ENCODE measurements around the gene LMO7. TPM values are rescaled to one million over a fixed set of nuclear protein-coding genes. Genes with fewer than 3 reads are reported as not detected.
A peak's percentile ranks its signal among the peaks of the same experiment; 100 is the strongest.

The LMO7 gene
- total RNA-seq: 100 to 1,000 TPM; 118 to 193 TPM

DNA sequence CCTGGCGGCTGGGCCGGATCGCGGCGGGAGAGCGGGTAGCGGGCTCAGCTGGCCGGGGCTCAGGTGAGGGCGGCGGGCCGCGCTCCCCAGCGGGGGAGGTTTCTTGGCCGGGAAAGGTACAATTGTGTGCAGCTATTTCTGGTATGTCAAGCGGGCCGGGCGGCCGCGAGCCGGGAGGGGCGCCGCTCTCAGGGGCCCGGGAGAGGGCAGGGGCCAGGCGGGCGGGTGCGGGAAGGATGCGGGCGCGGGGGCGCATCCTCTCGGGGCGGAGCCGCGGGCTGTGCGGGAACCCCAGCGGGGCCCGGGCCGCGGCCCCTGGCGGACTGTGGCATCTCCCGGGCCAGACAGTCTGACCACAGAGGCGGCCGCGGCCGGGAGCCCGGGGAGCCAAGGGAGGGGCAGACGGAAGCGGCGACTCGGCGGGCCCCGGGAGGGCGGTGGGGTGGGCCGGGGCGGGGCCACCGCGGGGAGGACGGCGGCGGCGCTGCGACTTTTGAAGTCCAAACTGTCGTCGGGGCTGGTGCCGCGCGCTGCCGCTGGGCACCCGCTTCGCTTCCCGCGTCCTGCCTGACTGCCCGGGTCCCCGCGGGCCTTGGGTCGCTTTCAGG is at the start of gene LMO7:
Gene LMO7, plus strand, starts transcription at position 503 of the 608 bp plus-strand sequence. CDS start 328 bp downstream, outside the sequence.
- peaks cover 8% of the 10 kb centered on the region for H3K27me3 ChIP-seq
- TF ChIP-seq, protein P1, sequence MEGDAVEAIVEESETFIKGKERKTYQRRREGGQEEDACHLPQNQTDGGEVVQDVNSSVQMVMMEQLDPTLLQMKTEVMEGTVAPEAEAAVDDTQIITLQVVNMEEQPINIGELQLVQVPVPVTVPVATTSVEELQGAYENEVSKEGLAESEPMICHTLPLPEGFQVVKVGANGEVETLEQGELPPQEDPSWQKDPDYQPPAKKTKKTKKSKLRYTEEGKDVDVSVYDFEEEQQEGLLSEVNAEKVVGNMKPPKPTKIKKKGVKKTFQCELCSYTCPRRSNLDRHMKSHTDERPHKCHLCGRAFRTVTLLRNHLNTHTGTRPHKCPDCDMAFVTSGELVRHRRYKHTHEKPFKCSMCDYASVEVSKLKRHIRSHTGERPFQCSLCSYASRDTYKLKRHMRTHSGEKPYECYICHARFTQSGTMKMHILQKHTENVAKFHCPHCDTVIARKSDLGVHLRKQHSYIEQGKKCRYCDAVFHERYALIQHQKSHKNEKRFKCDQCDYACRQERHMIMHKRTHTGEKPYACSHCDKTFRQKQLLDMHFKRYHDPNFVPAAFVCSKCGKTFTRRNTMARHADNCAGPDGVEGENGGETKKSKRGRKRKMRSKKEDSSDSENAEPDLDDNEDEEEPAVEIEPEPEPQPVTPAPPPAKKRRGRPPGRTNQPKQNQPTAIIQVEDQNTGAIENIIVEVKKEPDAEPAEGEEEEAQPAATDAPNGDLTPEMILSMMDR (IDR thresholded peaks at IDR 0.05): no peak
- no peak within 1 kb of the TSS for H3K27ac ChIP-seq
- H3K9ac ChIP-seq (ENCODE audit: low read depth in 2 of 2, low read length in 2 of 2): peak within 1 kb of the TSS; percentile 51 to 53
- H3K36me3 ChIP-seq: no peaks in the 10 kb centered on the region
- DNase-seq: peak; percentile 65
- no peaks in the 10 kb centered on the region for H3K4me1 ChIP-seq
- intact Hi-C loops (cut with DNase I): no loop called here
- H3K9me3 ChIP-seq: no peaks in the 10 kb centered on the region
- H3K4me3 ChIP-seq: peak within 1 kb of the TSS; percentile 70

DNA sequence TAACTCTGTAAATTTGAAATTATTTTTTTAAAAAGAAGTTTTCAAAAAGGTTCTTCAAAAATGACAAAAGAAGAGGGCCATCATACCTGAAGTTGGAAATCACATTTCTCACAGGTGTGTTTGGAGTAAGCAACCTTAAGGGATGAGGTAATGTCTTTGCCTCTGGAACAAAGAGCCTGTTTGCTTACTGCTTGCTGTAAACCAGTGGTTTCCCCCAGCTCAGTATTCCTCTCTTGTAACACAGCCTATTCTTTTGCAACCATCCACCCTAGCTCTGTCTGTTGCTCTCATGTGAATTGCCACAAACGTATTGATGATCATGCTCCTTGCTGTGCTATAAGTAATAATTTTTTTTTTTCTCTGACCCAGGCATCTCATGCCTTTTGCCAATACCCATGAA is 48.5 kb upstream of the LMO7 start:
- H3K4me3 ChIP-seq: no peak overlapping the region
- H3K36me3 ChIP-seq: no peaks in the 10 kb centered on the region
- no peak for DNase-seq
- no peaks in the 10 kb centered on the region for H3K4me1 ChIP-seq
- TF ChIP-seq, protein P1 (IDR thresholded peaks at IDR 0.05): no peak
- H3K27ac ChIP-seq: no peak overlapping the region
- intact Hi-C loops (cut with DNase I): no loop called here
- H3K9ac ChIP-seq (ENCODE audit: low read depth in 2 of 2, low read length in 2 of 2): no peak overlapping the region
- H3K9me3 ChIP-seq: no peaks in the 10 kb centered on the region
- H3K27me3 ChIP-seq: no peaks in the 10 kb centered on the region

DNA sequence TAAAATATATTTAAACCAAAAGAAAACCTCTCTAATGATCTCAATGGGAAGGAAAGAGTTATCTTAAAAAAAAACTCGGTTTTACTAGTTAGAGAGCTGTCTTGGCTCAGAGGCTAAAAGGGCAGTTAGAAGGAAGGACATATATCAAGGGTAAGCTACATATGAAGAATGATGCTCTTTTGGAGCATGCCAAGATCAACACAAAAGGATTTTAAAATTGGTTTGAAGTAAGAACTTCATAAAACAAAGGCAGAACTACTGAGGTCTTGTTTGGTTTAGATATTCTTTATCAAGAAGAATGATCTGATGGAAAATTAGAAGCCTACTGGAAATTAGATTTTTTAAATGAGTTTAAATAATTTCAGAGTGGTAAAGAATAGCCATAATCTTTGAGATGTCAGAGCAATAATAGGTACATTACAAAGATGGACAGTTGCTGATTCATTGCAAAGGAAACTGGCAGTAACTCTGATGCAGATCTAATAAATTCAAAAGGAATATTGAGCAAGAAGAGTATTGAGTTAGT is 39.4 kb upstream of the LMO7 start:
- DNase-seq: no peak
- H3K27me3 ChIP-seq: no peaks in the 10 kb centered on the region
- no peaks in the 10 kb centered on the region for H3K9me3 ChIP-seq
- no peak overlapping the region for H3K27ac ChIP-seq
- no peaks in the 10 kb centered on the region for H3K4me1 ChIP-seq
- no peaks in the 10 kb centered on the region for H3K36me3 ChIP-seq
- intact Hi-C loops (cut with DNase I): no loop called here
- H3K9ac ChIP-seq (ENCODE audit: low read depth in 2 of 2, low read length in 2 of 2): no peak overlapping the region
- H3K4me3 ChIP-seq: no peak overlapping the region
- TF ChIP-seq, protein P1 (IDR thresholded peaks at IDR 0.05): no peak

DNA sequence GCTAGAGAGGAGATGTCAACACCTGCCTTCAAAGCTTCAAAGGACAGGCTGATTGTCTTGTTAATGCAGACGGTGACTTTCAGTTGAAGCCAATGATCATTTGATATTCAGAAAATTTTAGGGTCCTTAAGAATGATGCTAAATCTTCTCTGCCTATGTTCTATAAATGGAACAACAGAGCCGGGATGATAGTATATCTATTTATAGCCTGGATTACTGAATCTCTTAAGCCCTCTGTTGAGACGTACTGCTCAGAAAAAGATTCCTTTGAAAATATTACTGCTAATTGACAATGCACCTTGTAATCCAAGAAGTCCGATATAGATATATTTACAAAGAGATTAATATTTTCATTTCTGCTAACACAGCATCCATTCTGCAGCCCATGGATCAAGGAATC is 35.8 kb upstream of the LMO7 start:
- H3K36me3 ChIP-seq: no peaks in the 10 kb centered on the region
- intact Hi-C loops (cut with DNase I): no loop called here
- no peaks in the 10 kb centered on the region for H3K4me1 ChIP-seq
- no peak overlapping the region for H3K4me3 ChIP-seq
- no peak for DNase-seq
- no peaks in the 10 kb centered on the region for H3K9me3 ChIP-seq
- no peaks in the 10 kb centered on the region for H3K27me3 ChIP-seq
- TF ChIP-seq, protein P1 (IDR thresholded peaks at IDR 0.05): no peak
- H3K27ac ChIP-seq: no peak overlapping the region
- H3K9ac ChIP-seq (ENCODE audit: low read depth in 2 of 2, low read length in 2 of 2): no peak overlapping the region

DNA sequence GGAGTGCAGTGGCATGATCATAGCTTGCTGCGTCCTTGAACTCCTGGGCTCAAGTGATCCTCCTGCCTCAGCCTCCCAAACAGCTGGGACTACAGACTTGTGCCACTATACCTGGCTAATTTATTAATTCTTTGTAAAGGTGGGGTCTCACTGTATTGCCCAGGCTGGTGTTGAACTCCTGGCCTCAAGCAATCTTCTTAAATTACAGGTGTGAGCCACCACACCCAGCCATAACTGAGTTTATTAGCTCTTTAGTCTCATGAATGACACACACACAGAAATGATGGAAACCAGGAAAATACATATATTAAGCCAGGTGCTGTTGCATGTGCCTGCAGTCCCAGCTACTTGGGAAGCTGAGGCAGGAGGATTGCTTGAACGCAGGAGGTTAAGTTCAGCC is 33.1 kb upstream of the LMO7 start:
- no peak for DNase-seq
- no peaks in the 10 kb centered on the region for H3K27me3 ChIP-seq
- H3K36me3 ChIP-seq: no peaks in the 10 kb centered on the region
- TF ChIP-seq, protein P1 (IDR thresholded peaks at IDR 0.05): no peak
- no peak overlapping the region for H3K27ac ChIP-seq
- H3K4me3 ChIP-seq: no peak overlapping the region
- no peak overlapping the region for H3K9ac ChIP-seq (ENCODE audit: low read depth in 2 of 2, low read length in 2 of 2)
- no peaks in the 10 kb centered on the region for H3K9me3 ChIP-seq
- intact Hi-C loops (cut with DNase I): no loop called here
- no peaks in the 10 kb centered on the region for H3K4me1 ChIP-seq

All from colonic mucosa (tissue), 4 donors.